A549 (cell line): ENCODE results near the gene TRUB2. TPM values are rescaled to one million over a fixed set of nuclear protein-coding genes. Genes with fewer than 3 reads are reported as not detected.

Experiments used
- ATAC-seq, 2 experiments: fragments of 200-7000 bp in 1 of 2; fragments of >200 bp in 1 of 2; cut with Nextera tagmentation in 1 of 2; cut with Tn5 transposase in 1 of 2; 3 replicates each; pipeline versions ENCODE4 v1.8.0 to v1.9.1; 2018 to 2020; ENCODE audit warnings: mild to moderate bottlenecking in 1 of 2, moderate library complexity in 1 of 2
- CTCF ChIA-PET: fragments of 300-600 bp; sonication (Branson Sonifier 250); formaldehyde crosslinking; extraction: SDS; loops from one replicate; lab custom pipeline; 2021; ENCODE audit warnings: antibody characterized with exemption, inconsistent platforms; lab: Yijun Ruan, JAX
- POLR2A ChIA-PET: fragments of 350-600 bp; formaldehyde crosslinking; extraction: SDS; loops from one replicate; lab custom pipeline; 2021; ENCODE audit warnings: antibody characterized with exemption, inconsistent platforms; lab: Yijun Ruan, JAX
- DNase-seq, 2 experiments: peaks; one replicate each; pipeline versions ENCODE4 v3.0.0 to v3.0.0-alpha.2; 2011 to 2016; ENCODE audit warnings: low read depth in 1 of 2, low spot score in 1 of 2
- FAIRE-seq: peaks from 2 replicates; lab custom pipeline; 2011; peaks lifted over from hg19 to GRCh38; lab: Jason Lieb, UNC
- H3K27ac ChIP-seq, 2 experiments: fragments of >200 bp; sonication (Bioruptor Twin); formaldehyde crosslinking; 3 replicates each; pipeline ENCODE4 v1.5.1; 2016 to 2017
- H3K4me1 ChIP-seq: fragments of >200 bp; sonication (Bioruptor Twin); formaldehyde crosslinking; 3 replicates; pipeline ENCODE4 v1.6.1; 2016
- H3K4me2 ChIP-seq: fragments of >200 bp; sonication (Bioruptor Twin); formaldehyde crosslinking; 3 replicates; pipeline ENCODE4 v1.6.1; 2016
- H3K4me3 ChIP-seq: fragments of >200 bp; sonication (Bioruptor Twin); formaldehyde crosslinking; 3 replicates; pipeline ENCODE4 v1.5.1; 2016
- H3K9me3 ChIP-seq: fragments of >200 bp; sonication (Bioruptor Twin); formaldehyde crosslinking; 3 replicates; pipeline ENCODE4 v1.6.1; 2016
- ATOH8 ChIP-seq: fragments of 250-450 bp; sonication (Bioruptor Pico); IDR thresholded peaks from 2 replicates; pipeline ENCODE4 v1.5.0; 2020; ENCODE audit warnings: low read depth, mild to moderate bottlenecking, moderate library complexity
- CBX2 ChIP-seq: fragments of 200-600 bp; sonication (generic); IDR thresholded peaks from 2 replicates; pipeline ENCODE4 v1.6.1; 2016; ENCODE audit warnings: low read depth, mild to moderate bottlenecking, borderline replicate concordance
- CEBPB ChIP-seq, 2 experiments: fragments of >200 bp in 1 of 2; sonication (Bioruptor Twin) in 1 of 2; formaldehyde crosslinking in 1 of 2; IDR thresholded peaks; 2 replicates each; pipeline ENCODE4 v1.6.1; 2012 to 2016
- CHD2 ChIP-seq: fragments of 150-350 bp; IDR thresholded peaks from 2 replicates; pipeline ENCODE4 v1.6.1; 2014; ENCODE audit warnings: low read length; ENCODE audit not compliant: partially characterized antibody
- CHD4 ChIP-seq: fragments of 200-600 bp; sonication (generic); IDR thresholded peaks from 2 replicates; pipeline ENCODE4 v1.6.1; 2016; ENCODE audit warnings: antibody characterized with exemption, mild to moderate bottlenecking, borderline replicate concordance
- EHF ChIP-seq: fragments of 250-450 bp; sonication (Bioruptor Pico); IDR thresholded peaks from 2 replicates; pipeline ENCODE4 v1.5.0; 2020; ENCODE audit warnings: mild to moderate bottlenecking
- EHMT2 ChIP-seq: fragments of 200-600 bp; sonication (generic); IDR thresholded peaks from 2 replicates; pipeline ENCODE4 v1.6.1; 2016; ENCODE audit warnings: antibody characterized with exemption, low read depth, mild to moderate bottlenecking, moderate library complexity
- FOSL2 ChIP-seq, 2 experiments: fragments of 450-650 bp in 1 of 2; fragments of >200 bp in 1 of 2; sonication (Bioruptor Twin) in 1 of 2; formaldehyde crosslinking; IDR thresholded peaks; 2 replicates each; pipeline versions ENCODE4 v1.5.0 to v1.6.1; 2016 to 2020; ENCODE audit warnings: mild to moderate bottlenecking in 1 of 2, moderate library complexity in 1 of 2
- GATA3 ChIP-seq: IDR thresholded peaks from 2 replicates; pipeline ENCODE4 v1.6.1; 2012; ENCODE audit warnings: borderline replicate concordance
- HDAC2 ChIP-seq: fragments of 200-600 bp; sonication (generic); IDR thresholded peaks from 2 replicates; pipeline ENCODE4 v1.6.1; 2016
- HEYL ChIP-seq: fragments of 250-450 bp; sonication (Bioruptor Pico); IDR thresholded peaks from 2 replicates; pipeline ENCODE4 v1.8.0; 2021; ENCODE audit warnings: mild to moderate bottlenecking, moderate library complexity
- HOXA7 ChIP-seq: fragments of 250-450 bp; sonication (Bioruptor Pico); IDR thresholded peaks from 2 replicates; pipeline ENCODE4 v1.5.0; 2020; ENCODE audit warnings: mild to moderate bottlenecking, moderate library complexity
- HOXB13 ChIP-seq: fragments of 250-450 bp; sonication (Bioruptor Pico); IDR thresholded peaks from 2 replicates; pipeline ENCODE4 v1.5.0; 2020; ENCODE audit warnings: low read depth, mild to moderate bottlenecking, moderate library complexity
- HOXB5 ChIP-seq: fragments of 250-450 bp; sonication (Bioruptor Pico); IDR thresholded peaks from 2 replicates; pipeline ENCODE4 v1.5.0; 2020; ENCODE audit warnings: mild to moderate bottlenecking, moderate library complexity
- JUN ChIP-seq, 2 experiments: fragments of >200 bp; sonication (Bioruptor Twin); formaldehyde crosslinking; IDR thresholded peaks; 2 replicates in 1 of 2; 3 replicates in 1 of 2; pipeline ENCODE4 v1.6.1; 2016 to 2017
- KDM5A ChIP-seq: fragments of 200-600 bp; sonication (generic); IDR thresholded peaks from 2 replicates; pipeline ENCODE4 v1.6.1; 2016; ENCODE audit warnings: antibody characterized with exemption, mild to moderate bottlenecking
- MAFK ChIP-seq: fragments of 450-650 bp; IDR thresholded peaks from 2 replicates; pipeline ENCODE4 v1.6.1; 2014; ENCODE audit not compliant: partially characterized antibody
- MAZ ChIP-seq: fragments of 150-350 bp; IDR thresholded peaks from 2 replicates; pipeline ENCODE4 v1.6.1; 2014; ENCODE audit warnings: antibody characterized with exemption, low read depth, low read length, borderline replicate concordance
- POLR2A ChIP-seq: IDR thresholded peaks from 2 replicates; pipeline ENCODE4 v1.6.1; 2012; ENCODE audit warnings: mild to moderate bottlenecking, low read length
- RARB ChIP-seq: fragments of 250-450 bp; sonication (Bioruptor Pico); IDR thresholded peaks from 2 replicates; pipeline ENCODE4 v1.8.0; 2021; ENCODE audit warnings: mild to moderate bottlenecking, moderate library complexity
- RCOR1 ChIP-seq: fragments of 150-350 bp; IDR thresholded peaks from 2 replicates; pipeline ENCODE4 v1.6.1; 2014; ENCODE audit warnings: antibody characterized with exemption, low read length, low read depth
- SMC3 ChIP-seq: fragments of >200 bp; sonication (Bioruptor Twin); formaldehyde crosslinking; IDR thresholded peaks from 3 replicates; pipeline ENCODE4 v1.6.1; 2018; ENCODE audit warnings: inconsistent platforms
- TP53 ChIP-seq: fragments of 250-450 bp; sonication (Bioruptor Pico); IDR thresholded peaks from 2 replicates; pipeline ENCODE4 v1.5.0; 2021; ENCODE audit warnings: mild to moderate bottlenecking, moderate library complexity
- WGBS: methylation state at CpG from one replicate; pipeline ENCODE4 v1.1.6; 2017; ENCODE audit errors: missing lambda C conversion rate; 5-methylcytosine and 5-hydroxymethylcytosine counted together
- polyA plus RNA-seq, 4 experiments: library from polyadenylated mRNA; depleted of rRNA in 3 of 4; stranded (reverse); fragments of >200 nt; fragmentation: RNase III in 1 of 4; extraction: RNeasy Plus Mini Kit Qiagen cat#74134 plus additional on column Dnase treatment in 1 of 4; gene quantifications; 2 replicates in 3 of 4; 3 replicates in 1 of 4; pipeline ENCODE4 v1.2.3, GENCODE V29; 2011 to 2017
- TF ChIP-seq, protein P1 (sequence below): fragments of 450-650 bp; IDR thresholded peaks from 2 replicates; pipeline ENCODE4 v1.6.1; 2014; ENCODE audit warnings: antibody characterized with exemption

Gene TRUB2
- polyA plus RNA-seq, 2 of the 4 experiments (the other 2 are of a cell fraction) = 29.0 to 38.7 TPM

DNA sequence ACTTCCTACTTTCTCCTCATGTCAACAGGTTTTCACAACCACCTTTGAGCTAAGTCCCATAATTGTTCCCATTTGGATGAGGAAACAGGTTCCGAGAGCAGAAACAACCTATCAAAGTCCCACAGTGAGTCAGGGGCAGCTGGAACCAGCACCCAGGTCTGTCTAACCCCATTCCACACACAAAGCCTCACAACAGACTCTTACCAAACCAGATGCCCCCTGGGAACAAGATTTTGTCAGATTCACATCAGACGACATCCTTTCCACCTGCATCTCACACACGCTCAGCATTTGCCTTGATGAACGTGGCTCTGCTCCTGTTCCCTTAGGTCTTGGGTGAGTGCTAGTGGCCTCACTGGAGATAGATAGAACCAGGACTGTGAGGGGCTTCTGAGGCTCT, 29.2 kb downstream of the TRUB2 start:
- H3K4me1 ChIP-seq = peaks cover 17% of the 10 kb centered on the region
- DNase-seq (no peak), ATAC-seq (no peak), FAIRE-seq (no peak)
- ChIA-PET POLR2A (no interaction called here), CTCF (interaction anchor here (0.7 to 17.8 kb wide), 5 partner anchors 41 to 120 kb away, joined by 3 to 206 read pairs (median 40); no protein-coding TSS in a partner anchor)
- no peak overlapping the region for H3K4me2 ChIP-seq
- 87% methylated on average over 4 of the region's 4 CpGs for WGBS
- H3K27ac ChIP-seq = no peak overlapping the region
- H3K9me3 ChIP-seq = no peaks in the 10 kb centered on the region
- TF ChIP-seq TP53 (CRISPR knock-in tag) = no peak
- no peak for TF ChIP-seq HDAC2
- no peak overlapping the region for H3K4me3 ChIP-seq

GRCh38 chr9:128292009-128292408, 30.2 kb downstream of the TRUB2 start:
- Histone ChIP-seq H3K9me3 (no peaks in the 10 kb centered on the region), H3K4me3 (no peak overlapping the region), H3K27ac (no peak overlapping the region), H3K4me1 (peaks cover 17% of the 10 kb centered on the region), H3K4me2 (no peak overlapping the region)
- FAIRE-seq = no peak
- CTCF ChIA-PET = interaction anchor here (0.5 to 17.8 kb wide), 10 partner anchors 8 to 343 kb away, joined by 3 to 206 read pairs (median 4); partner anchors contain the start of genes GOLGA2 and SWI5
- WGBS = 89% methylated on average over 3 of the region's 3 CpGs
- ATAC-seq = no peak
- TF ChIP-seq HOXB5 (CRISPR knock-in tag) = no peak
- no peak for TF ChIP-seq MAZ
- peak; percentile 78 for TF ChIP-seq MAFK
- POLR2A ChIA-PET = no interaction called here
- no peak for DNase-seq

GRCh38 chr9:128288273-128289004, 33.8 kb downstream of the TRUB2 start:
- no peaks in the 10 kb centered on the region for H3K9me3 ChIP-seq
- POLR2A ChIA-PET = interaction anchor here (0.5 to 3.7 kb wide), 2 partner anchors 13 to 20 kb away, joined by 3 to 19 read pairs; partner anchors contain the start of genes GOLGA2 and SWI5
- CTCF ChIA-PET = interaction anchor here (0.8 to 17.8 kb wide), 7 partner anchors 8 to 150 kb away, joined by 3 to 206 read pairs (median 5); no protein-coding TSS in a partner anchor

DNA sequence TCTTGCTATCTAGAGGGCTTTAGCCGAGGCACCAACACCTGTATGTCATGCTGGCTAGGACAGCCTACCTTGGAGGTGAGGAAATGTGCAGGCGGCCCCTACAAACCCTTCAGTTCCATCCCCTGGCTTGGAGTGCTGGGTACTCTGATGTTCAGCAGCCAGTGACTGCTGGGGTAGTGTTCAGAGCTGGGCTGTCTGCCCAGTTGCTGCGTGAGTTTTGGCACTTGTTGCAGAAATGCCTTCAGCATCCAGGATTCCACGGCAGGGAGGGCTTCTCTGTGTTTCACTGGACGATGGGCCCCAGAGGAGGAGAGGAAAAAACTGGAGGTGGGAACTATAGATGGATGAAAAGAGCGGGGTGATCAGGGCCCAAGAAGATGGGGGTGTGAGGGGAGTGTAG, 35.8 kb downstream of the TRUB2 start:
- ChIA-PET CTCF (interaction anchor here (1.0 to 17.8 kb wide), 4 partner anchors 10 to 81 kb away, joined by 3 to 206 read pairs (median 30); no protein-coding TSS in a partner anchor), POLR2A (interaction anchor here (3.7 kb wide), 1 partner anchor 11 kb away, joined by 19 read pairs; the partner anchor contains the start of genes GOLGA2 and SWI5)
- Histone ChIP-seq H3K4me2 (no peak overlapping the region), H3K9me3 (no peaks in the 10 kb centered on the region), H3K27ac (no peak overlapping the region), H3K4me3 (no peak overlapping the region), H3K4me1 (no peaks in the 10 kb centered on the region)
- TF ChIP-seq GATA3 (no peak), EHMT2 (no peak), HEYL (CRISPR knock-in tag) (no peak), ATOH8 (no peak), JUN (IDR thresholded peaks at IDR 0.05) (no peak), POLR2A (no peak), RARB (no peak), HOXA7 (CRISPR knock-in tag) (no peak), CHD4 (no peak), RCOR1 (no peak), EHF (no peak), CHD2 (no peak)
- FAIRE-seq (no peak), ATAC-seq (no peak), DNase-seq (no peak)
- WGBS = 89% methylated on average over 6 of the region's 6 CpGs

More at GRCh38 chr9:128288273-128289004, 33.8 kb downstream of the TRUB2 start:
- Histone ChIP-seq H3K27ac (no peak overlapping the region), H3K4me2 (no peak overlapping the region), H3K4me3 (no peak overlapping the region), H3K4me1 (no peaks in the 10 kb centered on the region)
- no peak for TF ChIP-seq CEBPB (IDR thresholded peaks at IDR 0.05)
- no peak for TF ChIP-seq FOSL2 (IDR thresholded peaks at IDR 0.05)
- TF ChIP-seq FOSL2 (CRISPR knock-in tag; IDR thresholded peaks at IDR 0.05) = no peak
- TF ChIP-seq CBX2 = no peak
- TF ChIP-seq SMC3 = no peak
- no peak for TF ChIP-seq RARB
- no peak for TF ChIP-seq KDM5A
- no peak for TF ChIP-seq HOXB13 (CRISPR knock-in tag)
- no peak for TF ChIP-seq TP53 (CRISPR knock-in tag)
- no peak for TF ChIP-seq EHMT2
- TF ChIP-seq, protein P1, sequence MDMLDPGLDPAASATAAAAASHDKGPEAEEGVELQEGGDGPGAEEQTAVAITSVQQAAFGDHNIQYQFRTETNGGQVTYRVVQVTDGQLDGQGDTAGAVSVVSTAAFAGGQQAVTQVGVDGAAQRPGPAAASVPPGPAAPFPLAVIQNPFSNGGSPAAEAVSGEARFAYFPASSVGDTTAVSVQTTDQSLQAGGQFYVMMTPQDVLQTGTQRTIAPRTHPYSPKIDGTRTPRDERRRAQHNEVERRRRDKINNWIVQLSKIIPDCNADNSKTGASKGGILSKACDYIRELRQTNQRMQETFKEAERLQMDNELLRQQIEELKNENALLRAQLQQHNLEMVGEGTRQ = no peak
- 72% methylated on average over 11 of the region's 11 CpGs for whole genome bisulfite sequencing
- DNase-seq (no peak), ATAC-seq (peak; percentile 36 to 60; a peak in 4 of 6 replicates), FAIRE-seq (no peak)
